AML-193 (cell line): ENCODE data around the gene TMEM132A.
"Not testable (repeated sequence)": the region's sequence is repeated elsewhere in the genome, so short reads cannot be mapped to it uniquely, and the experiment has no call there.

Experiments used
- DNase-seq, 2 experiments: peaks; one replicate each; lab custom pipeline; 2025; lab: John Stamatoyannopoulos, UW

The TMEM132A gene

DNA sequence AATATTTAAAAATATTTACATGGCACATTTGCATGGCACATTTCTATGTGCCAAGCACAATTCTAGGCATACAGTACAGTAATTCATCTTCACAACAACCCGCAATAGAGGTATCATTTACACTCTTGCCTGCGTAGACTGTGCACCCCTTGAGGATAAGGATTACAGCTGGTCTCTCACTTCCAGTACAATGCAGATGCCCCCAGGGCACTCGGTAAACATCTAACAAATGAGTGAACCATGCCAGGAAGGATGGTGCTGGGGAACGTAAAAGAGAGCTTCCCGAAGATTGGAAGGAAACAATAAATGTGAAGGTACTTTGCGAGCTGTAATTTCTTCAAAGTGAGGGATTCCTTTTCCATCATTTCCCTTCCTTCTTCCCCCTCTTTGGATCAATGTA, 19.2 kb upstream of the TMEM132A start:
- DNase-seq = no peak

DNA sequence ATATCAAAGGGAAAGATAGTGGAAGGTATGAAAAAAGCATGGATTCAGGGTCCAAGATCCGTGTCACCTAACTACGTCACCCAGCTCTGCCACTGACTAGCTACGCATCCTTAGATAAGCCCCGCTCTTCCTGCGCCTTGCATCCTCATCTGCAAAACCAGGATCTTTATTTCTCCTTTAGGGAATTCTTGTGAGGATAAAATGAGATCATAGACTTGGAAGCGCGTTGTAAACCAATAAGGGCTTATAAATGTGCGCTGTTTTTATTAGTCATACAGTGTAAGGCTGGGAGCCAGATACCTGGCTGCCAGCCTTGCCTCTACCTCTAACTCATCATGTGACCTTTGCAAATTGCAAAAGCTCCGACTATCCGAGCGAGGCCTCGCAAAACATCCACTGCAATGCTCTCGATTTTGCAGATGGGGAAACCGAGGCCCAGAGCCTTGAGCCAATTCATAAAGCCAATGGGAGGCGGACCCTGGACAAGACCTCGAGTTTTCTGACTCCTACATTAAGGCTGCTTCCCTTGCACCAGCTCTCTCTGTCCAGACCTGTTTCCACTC, 18.6 kb upstream of the TMEM132A start:
- no peak for DNase-seq

DNA sequence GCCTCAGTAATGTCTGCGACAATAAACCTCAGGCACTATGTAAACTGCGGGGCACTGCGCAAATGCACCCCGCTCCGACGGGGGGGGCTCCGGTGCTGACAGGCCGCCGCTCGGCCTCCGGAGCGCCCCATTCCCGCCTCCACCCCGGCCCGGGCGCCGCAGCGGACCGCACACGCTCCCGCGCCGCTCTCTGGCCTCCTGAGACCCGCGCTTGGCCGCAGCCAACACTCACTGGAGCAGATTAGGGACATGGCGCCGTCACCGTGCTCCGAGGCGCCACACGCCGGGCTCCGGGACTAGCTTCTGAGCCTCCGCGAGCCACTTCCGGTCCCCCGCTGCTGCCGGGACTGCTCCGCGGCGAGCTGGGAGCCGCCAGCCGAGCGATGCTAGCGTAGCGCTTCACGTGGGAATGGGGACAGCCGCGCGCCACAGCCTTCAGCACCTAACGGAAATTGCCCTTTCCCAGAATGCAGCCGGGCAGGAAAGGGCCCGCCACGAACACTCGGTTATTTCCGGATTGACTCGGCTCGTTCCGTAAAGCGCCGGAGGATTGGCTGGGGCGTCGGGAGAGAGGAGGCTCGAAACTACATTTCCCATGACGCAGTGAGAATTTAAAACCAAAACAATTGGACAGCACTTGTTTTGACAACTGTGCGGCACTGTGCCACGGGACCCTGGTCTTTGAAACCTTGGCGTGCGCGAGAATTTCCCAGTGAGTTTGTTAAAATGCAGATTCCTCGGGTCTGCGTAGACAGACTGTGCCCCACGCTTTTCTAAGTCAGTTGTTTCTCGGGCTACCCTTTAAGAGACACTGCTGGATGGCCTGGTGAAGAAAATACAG, 17.9 kb upstream of the TMEM132A start, which contains the start of gene PRPF19:
Gene PRPF19 (minus strand): TSS at position 454 of the 841 bp plus-strand sequence. CDS start 203 bp downstream, at position 251.
- peak; percentile 95 to 96 for DNase-seq

DNA sequence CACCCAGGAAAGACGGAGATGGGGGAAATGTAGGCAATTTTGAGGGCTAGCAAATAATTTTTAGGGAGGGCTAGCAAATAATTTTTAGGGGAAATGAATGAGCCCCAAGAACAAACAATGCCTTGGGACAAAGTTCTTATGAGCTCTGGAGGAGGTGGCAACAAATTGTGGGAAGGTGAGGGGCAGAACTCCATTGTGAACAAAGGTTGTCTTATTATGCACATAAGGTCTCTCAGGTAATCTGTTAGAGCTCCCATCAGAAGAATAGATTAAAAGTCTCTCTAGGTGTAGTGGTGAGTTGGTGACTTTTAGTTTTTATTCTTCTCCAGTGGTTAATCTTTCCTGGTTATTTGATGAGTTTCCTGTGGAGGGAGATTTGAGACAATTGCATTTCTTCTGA, 15.5 kb upstream of the TMEM132A start:
- no peak for DNase-seq

DNA sequence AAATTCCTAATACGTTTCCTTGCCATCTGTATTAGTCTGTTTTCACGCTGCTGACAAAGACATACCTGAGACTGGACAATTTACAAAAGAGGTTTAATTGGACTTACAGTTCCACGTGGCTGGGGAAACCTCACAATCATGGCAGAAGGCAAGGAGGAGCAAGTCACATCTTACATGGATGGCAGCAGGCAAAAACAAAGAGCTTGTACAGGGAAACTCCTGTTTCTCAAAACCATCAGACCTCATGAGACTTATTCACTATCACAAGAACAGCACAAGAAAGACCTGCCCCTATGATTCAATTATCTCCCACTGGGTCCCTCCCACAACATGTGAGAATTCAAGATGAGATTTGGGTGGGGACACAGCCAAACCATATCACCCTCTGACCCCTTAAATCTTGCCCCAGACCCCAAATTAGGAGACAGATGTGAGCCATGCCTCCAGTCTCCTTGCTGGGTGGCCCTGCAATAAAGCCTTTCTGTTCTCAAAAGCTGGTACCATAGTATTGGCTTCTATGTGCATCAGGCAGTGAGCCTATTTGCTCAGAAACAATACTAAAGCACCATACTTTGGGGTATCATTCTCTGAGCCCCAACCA, 14.5 kb upstream of the TMEM132A start:
- DNase-seq = not testable (repeated sequence)

DNA sequence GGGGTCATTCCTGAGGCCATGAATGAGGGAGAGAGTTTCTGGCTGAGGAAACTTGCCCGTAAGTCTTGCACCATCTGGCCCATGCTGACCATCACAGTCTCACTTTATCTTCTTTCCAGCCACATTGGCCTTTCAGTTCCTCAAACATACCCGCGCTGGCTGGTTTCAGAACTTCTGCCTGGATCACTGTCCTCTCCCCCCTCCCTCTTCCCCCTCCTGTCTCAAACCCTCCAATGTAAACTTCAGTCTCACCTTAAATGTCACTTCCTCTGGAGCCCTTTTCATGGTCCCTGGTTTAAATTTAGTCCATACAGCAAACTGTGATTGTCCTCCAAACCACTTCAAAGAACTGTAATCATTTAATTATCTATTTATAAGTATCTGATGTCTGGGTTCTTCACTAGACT, 14.0 kb upstream of the TMEM132A start:
- no peak for DNase-seq

DNA sequence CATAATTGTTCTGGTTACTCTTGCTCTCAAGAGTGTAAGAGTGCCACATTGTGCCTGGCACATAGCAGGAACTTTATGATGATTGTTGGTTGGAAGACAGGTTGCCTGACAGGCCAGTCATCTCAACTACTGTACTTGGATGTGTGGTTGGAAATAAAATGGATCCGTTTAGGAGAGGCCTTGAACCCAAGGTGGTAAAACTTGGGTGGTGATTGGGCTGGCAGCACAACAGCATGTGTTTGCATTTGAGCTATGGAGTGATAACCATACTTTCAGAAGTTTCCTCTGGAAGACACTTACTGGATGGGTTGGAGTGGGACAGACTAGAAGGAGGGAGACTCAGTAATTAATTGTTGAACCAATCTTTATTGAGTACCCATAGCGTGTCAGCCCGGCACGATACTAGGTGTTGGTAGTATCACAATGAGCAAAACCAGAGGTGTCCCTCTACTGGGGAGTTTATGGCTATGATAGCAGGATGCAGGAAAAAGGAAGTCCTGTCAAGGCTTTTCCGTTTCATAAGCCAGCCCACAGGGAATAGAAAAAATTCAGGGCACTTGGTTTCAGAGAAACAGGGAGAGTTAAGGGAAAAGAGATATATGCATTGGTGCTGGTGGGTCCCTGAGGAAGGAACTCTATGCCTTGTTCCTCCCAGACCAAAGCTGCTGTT, 13.4 kb upstream of the TMEM132A start:
- DNase-seq = no peak

DNA sequence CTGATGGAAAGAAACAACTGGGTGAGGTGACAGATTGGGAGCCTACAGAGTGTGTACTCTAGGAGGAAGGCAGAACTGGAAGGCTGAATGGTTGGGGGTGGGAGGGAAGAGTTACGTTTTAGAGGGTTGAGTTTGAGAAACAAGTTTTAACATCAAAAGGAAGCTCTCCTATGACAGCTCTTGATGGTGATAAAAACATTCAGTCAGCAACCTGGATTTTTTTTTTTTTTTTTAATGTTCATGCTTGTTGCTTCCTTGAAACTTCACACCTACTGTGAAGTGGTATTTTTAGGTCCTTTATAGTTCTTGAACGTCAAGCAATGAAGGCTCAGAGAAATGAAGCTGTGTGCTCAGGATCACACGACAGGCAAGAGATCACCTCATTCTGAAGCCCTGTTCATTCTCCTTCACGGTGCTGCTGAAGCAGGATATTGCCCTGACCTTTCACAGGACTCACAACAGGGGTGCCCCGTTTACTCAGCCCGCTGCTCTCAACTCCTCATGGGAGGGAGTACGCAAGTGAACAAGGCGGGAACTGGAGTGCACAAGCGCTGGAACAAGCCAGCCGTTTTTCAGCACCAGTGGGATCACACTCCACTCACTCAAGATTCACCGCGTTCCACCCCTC, 11.9 kb upstream of the TMEM132A start:
- DNase-seq = no peak

DNA sequence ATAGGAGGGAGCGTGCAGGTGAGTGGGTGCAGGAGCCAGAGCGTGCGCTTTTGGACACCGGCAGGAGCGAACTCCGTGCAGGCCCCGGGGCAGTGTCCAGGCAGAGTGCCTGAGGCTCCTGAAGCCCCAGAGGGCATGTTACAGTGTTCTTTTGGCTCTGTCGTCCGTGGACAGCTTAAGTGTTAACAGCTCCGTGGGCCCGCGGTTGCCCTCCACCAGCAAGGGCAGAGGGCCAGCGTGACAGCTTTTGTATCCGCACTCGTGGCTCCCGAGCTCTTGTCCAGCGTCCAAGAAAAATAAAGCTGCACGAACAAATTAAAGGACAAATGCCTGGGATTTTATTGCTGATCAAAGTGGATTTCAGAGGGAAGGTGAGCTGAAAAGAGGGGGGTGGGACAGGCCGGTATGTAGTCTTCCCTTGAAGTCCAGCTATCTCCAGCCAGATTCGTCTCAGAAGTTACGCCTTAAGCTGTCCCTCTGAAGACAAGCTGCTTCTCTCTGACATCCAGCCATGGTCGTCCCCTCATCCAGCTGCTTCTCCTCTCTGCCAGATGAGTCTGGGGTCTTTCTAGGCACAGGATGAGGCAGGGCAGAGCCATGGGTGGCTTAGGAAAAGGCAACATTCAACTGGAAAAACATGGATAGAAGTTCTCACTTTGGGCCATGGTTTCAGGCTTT, 11.3 kb upstream of the TMEM132A start:
- DNase-seq = no peak

DNA sequence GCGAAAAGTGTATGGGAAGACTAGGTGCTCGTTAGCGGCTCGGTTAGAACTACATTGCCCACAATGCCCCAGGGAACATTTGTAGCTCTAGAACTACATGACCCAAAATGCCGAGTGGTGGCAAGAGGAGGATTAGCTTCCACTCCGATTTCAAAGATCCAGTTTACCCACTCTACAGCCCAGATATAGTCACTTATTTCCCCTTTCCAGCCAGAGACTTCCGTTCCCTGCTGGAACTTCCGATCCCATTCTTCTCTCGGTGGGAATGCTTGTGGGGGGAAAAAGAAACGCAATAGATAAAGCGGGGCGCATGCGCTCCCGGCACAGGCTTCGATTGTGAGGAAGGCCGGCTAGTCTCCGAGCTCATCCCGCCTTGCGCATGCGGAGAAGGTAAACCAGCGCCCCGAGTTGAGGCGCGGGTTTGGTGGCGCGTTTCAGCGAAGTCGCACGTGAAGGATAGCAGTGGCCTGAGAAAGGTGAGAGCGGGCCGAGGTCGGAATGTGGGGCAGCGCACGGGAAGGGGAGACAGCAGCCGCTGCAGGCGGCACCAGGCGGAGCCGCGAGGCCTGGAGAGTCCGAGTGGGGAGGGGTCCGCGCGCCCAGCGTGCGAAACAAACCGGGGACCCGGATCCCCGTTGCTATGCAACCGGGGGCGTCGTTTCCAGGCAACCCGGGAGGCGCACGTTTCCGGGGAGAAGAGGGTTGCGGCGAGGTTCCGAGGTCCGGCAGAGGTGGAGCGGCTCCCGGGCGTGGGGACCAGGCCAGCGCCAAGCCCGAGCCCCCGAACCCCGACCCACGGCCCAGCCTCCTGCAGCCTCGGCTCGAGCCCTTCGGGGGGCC, 10.2 kb upstream of the TMEM132A start, which contains the start of gene TMEM109:
Gene TMEM109 (plus strand): TSS at position 366 of the 840 bp plus-strand sequence. CDS start 5,536 bp downstream, outside the sequence.
- peak; percentile 82 to 90 for DNase-seq

DNA sequence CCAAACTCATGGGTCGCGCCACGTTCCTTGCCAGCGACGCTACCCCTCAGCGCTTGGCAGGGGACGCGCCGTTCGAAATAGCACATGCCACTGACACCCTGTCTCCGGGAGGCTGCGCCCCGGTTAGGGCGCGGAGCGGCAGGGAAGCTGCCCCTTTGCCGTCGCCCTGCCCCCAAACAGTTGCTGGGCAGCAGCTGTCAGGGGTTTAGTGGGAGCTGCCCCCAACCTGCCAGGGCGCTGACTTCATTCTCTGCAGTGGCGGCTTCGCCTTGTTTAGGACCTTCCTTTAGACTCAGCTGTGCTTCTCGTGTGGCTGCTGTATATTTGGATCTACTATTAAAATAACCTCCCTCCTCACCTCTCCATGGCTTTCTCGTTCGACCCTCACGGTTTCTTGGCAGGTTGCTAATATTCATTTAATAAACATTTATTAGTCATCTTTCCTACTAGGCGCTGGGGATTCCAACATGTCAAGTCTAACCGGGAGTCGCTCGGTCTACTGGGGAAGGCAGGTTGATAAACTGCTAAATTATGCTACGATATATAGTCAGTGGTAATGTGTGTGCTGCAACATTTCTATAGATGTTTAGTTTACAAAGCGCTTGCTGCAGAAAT, 9.5 kb upstream of the TMEM132A start:
- DNase-seq = peak in 1 of 2 experiments; percentile 17

DNA sequence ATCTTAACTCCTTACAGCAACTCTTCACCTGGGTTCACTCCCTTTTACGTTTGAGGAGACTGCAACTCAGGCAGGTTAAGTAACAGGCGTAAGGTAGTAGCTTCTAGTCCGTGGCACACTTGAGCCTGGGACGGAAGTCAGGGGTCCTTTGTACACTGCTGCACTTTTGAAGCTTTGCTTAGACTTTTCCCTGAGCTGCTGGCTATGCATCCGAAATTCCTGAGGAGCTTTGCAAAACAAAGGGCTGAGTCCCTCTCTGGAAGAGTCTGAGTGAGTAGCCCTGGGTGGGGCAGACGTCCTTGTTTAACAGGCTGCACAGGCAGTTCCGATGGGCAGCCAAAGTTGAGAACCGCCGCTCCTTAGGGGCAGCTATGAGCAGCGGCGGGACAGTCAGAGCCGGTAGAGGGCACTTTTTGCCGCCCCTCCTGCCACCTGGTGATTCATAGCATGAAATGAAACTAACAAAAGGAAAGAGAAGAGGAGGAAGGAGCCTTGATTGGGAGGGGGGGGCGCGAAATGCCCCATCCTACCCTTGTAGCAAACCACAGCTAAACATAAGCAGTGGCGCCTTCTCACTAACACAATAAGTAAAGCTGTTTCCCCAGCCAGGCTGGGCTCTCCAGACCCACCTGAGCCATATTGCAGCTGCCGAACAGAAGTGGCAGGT, 8.9 kb upstream of the TMEM132A start:
- peak; percentile 45 to 53 for DNase-seq

DNA sequence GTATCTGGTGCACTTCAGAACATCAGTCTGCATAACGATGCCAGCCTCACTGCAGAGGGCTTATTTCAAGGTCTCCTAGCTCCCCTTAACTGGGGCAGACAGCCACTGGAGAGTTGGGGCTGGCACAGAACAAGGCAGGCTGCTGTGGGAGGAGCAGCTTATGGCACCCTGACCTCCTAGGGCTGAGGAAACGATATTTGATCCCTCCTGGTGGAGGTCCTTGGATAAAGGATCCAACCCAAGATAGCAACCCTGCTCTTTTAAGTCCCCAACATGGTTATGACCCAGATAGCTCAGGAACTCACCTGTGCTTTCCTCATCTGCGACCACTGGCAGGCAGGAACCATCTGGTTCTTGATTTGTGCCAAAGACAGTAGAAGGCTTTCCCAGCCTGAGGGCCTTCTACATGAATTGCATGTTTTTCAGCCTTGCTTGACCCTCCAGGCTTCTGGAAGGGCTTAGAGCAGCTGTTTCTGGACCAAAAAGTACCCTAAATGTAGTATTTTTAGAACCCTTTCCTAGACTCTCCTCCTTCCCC, 7.5 kb upstream of the TMEM132A start:
- DNase-seq = no peak

DNA sequence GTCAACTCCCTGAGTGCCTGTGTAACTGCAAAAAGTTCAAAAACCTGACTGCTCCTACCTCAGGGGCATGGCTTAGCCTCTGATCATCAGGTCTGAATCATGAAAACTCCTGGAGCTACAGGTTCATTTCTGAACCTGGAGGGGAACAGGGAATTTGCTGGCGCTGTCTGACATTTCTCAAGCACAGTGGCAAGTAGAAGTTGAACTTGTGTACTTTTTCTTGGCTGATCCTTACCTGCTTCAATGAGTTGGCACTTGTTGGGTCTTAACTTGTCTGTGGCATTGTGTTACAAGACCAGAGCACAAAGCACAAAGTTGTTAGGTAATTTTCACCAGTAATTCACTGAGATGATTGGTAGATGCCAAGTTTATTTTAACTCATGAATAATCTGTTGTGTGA, 7.0 kb upstream of the TMEM132A start:
- no peak for DNase-seq

DNA sequence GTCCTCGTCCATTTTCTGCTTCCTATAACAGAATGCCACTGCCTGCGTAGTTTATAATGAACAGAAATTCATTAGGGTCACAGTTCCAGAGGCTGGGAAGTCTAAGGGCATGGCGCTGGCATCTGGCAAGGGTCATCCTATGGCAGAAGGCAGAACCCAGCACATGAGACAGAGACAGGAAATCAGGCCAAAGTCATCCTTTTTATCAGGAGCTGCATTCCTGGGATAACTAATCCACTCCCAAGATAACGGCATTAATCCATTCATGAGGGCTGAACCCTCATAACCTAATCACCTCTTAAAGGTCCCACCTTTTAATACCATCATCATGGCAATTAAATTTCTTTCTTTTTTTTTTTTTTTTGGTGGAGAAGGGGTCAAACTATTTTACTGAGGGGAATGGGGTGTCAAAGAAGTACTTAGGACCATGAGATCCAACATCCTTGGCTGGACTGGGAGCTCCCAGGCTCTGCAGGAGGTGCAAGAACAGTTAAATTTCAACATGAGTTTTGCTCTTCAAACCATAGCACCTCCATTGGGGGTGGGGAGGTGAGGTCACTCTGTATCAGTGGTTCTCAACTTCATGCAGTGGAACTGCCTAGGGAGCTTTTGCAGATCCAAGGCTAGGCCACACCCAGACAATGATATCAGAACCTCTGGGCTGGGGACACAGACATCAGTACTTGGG, 5.9 kb upstream of the TMEM132A start:
- no peak for DNase-seq

DNA sequence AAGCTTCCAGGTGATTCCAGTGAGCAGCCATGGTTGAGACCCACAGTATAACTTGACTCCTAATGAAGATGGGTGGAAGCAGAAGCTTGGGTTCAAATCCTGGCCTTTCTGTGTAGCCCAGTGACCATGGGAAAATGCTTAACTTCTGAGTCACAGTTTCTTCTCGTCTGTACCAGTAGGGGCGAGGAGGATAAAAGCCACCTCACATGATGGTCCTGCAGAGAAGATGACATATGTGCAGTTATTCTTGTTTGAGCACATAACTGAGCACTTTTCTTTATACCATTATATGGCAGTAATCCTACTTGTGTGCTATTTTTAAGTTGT, 5.4 kb upstream of the TMEM132A start:
- no peak for DNase-seq

DNA sequence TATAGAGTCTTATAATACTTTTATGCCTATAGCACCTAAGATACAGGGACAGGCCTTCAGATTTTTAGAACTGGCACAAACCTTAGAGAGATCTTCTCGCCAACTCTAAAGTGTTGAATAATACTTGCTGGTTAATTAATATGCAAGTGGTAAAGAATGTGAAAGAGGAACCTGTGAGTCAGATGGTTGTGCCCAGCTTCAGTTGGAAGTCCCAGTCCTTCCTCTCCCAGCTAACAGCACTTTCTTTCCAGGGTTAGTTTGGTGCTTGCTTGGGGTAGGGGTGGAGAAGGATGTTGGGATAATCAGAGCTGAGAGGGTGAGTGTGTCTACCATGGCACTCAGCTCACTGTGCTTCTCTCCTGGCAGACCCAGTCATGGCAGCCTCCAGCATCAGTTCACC, 4.9 kb upstream of the TMEM132A start:
- peak; percentile 55 to 60 for DNase-seq

DNA sequence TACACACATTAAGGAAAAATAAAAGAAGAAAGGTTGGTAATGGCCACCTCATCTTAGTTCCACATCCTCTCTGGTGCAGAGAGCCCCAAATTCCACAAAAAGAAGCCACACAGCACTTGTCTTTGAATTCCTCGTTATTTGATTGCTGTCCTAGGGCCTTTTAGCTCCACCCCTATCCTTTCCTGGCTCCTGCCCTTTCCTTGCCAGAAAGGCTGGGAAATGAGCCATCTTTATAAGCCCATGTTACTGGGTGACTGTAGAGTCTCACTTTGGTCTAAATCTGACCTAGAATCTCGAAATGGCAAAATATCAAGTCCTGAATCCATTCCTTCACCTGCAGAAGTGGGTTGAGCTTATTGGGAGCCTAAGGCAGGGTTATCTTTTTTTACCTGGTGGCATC, 4.3 kb upstream of the TMEM132A start:
- no peak for DNase-seq

DNA sequence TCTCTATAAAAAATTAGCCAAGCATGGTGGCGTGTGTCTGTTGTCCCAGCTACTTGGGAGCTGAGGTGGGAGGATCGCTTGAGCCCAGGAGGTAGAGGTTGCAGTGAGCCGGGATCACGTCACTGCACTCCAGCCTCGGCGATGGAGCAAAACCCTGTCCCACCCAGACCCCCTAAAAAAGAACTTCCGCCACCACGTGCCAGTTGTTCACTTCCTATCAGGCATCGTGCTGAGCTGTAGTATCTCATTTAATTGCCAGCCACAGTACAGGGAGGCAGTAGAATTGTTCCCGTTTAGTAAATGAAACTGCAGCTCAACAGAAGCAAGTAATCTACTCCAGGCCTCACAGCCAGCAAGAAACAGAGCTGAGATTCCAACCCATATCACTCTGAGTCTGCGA, 3.0 kb upstream of the TMEM132A start:
- DNase-seq = no peak
